ENCODE results near the gene OSGEP.

Gene OSGEP

DNA sequence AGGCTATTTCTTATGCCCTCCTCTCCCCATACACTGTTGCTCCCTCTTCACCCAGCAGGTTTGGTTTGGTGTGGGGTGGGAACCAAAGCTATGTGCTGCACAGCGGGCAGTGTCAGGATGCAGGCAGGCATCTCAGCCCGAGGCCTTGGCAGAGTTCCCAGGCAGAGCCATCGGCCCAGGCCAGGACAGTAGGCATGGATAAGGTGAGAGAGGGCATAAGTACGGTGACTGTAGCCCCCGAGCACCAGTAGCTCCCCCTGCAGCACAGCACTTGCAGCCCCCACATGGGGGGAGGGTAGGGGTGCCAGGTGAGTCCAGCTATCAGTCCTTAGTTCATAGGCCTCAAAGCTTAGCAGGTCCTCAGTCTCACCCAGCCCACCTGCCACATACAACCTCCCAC lies 25.8 kb downstream of the OSGEP start:
- no peak for DNase-seq

DNA sequence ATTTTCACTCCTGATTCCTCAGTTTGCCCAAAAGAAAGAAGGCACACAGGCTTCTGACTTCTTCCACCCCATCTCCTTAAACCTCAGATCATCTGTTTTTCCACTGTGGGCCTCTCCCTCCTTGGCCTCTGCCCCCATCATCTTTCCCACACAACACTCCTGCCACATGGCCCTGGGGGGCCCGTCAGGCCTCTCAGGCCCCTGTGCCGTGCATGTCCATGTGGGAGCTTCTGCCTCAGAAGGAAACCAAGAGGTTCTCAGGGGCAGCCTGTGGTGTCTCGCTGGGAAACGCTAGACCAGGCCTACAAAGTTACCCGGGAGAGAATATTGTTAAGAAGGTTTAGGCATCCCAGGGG lies 26.6 kb downstream of the OSGEP start:
- no peak for DNase-seq

DNA sequence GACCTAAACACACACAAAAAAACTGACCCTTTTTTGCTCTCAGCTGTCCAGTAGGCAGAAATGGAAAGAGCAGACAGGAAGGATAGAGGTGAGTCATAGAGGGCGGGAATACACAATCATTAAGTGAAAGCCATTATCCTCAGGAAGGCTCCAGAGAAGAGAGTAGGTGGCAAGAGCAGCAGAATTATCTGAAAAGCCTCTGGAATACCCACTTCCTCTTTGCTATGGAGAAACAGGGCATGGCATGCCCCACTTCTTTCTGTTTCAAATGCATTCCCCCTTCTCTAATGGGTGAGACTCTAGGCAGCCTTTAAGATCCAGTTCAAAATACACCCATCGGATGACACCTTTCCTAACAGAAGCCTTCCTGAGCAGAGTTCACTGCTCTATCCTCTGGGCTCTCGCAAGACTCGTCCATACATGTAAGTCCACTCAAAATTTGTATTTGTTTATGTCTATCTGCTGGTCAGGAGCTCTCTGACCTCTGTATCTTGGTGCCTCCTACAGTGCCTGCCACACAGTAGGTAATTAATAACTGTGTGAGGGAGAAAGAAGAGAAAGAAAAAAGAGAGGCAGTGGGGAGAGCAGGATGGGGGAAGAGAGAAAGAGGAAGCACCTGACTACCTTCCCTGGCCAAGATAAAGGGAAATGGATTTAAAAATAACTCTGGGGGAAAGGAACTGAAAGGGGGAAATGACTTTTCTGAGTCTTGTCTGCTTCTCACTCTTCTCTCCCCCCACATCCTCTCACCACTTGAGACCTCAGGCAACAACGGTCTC lies 27.2 kb downstream of the OSGEP start:
- no peak for DNase-seq

DNA sequence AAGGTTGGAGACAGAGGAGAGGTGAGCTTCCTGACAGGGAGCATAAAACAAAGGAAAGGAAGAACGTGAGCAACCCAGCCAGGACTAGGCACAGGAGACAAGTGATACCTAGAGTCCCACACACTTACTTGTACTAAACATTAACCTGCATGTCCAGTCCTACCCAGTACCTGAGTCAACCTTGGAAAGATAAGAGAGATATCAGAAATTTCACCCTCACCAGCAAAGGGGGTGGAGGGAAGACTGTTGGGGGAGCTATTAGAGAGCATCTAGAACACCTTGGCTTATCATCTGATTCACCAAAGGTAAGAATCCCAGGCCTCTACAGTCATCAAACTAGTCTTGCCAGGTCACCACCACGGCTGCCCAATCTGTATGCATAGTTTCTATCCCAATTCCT lies 29.8 kb downstream of the OSGEP start:
- DNase-seq: no peak

DNA sequence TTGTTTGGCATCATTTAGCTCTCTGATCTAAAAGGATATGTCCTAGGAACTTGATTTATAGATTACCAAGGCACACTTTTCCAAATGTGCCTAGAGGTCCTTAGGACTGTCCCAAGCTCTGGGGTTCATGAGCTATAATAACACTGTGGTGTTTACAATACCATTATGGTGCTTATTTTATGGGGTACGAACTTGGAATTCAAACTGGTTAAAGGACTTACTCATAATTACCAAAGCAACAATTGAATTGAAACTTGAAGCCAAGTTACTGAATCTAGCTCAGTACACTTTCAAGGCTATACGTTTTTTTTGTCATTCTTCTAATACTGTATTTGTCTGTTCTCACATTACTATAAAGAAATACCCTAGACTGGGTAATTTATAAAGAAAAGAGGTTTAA lies 31.7 kb downstream of the OSGEP start:
- no peak for DNase-seq

DNA sequence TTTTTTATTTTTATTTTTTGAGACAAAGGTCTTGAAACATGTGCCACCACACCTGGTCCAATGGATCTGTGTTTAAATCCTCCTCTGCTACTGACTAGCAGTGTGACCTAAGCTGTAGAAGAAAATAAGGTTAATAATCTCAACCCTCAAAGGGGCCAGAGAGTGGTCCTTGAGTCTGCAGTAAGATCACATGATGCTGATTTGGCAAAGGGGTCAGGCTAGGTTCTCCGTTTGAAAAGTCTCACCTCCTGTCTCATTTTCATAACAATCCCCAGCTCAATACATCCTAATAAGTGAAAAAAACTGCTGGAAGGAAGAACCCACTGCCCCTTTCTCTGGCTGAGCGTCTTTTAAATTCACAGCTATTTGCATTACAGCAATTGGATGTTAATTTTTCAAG lies 33.3 kb downstream of the OSGEP start:
- DNase-seq: no peak

DNA sequence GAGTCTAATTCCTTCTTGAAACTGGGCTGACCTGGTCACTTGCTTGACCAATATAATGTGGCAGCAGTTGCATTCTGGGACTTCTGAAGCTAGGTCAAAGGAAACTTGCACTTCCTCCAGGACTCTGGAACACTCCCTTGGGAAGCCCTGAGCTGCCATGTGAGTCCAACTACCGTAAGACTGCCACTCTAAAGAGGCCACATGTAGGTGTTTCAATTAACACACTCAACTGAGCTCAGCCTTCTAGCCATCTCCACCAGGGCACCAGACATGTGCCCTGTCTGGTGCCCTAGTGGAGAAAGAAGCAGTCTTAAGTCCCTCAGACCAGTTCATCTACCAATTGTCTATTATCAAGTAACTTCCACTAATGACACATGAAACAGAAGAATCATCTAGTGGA lies 35.2 kb downstream of the OSGEP start:
- no peak for DNase-seq

DNA sequence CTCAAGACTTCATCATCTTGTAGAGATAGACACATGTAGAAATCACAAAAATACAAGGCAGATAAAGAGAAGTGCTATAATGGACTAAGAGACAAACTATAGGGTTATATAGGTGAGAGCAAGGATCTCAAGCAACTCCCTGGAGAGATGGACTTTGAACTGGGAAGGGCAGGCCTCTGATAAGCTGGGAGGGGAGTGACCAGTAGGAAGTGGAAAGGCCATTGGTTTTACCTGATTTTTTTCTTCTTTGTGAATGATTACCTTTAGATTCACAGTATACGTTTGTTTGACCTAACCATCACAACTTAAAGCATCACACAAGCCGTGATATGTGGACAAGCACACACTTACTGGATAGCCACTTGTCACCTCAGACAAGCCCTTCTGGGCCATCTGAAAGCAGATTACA lies 36.1 kb downstream of the OSGEP start:
- no peak for DNase-seq

DNA sequence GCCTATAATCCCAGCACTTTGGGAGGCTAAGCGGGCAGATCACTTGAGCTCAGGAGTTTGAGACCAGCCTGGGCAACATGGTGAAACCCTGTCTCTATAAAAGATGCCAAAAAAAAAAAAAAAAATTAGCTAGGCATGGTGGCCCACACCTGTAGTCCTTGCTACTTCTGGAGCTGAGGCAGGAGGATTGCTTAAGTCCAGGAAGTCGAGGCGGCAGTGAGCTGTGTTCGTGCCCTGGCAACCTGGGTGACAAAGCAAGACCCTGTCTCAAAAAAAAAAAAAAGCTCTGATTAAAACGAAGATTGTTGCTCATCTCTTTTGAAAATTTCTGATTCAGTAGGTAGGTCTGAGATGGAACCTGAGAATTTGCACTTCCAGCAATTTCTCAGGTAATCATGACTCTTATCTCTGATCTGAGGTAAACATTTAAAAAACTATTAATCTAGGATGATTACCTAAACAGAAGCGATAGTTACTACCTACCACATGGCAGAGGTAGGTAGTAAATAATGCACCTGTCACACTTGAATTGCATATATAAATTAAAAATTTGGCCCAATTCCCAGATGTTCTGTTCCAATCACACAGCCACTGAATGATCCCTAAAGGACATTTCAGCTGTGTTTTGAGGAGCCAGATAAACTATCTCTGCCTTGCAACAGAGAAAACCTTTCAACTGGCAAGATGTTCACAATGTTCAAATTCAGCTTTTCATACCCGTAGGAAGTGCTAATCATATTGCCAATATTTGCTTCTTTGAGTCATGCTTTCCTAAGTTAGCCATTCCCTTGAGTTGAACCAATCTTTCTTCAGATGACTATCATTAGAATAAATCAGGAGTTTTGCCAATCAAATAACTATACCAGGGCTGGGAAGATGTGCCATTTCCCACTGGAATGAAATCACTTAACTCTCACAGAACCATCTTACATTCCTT lies 37.1 kb downstream of the OSGEP start:
- DNase-seq: no peak

DNA sequence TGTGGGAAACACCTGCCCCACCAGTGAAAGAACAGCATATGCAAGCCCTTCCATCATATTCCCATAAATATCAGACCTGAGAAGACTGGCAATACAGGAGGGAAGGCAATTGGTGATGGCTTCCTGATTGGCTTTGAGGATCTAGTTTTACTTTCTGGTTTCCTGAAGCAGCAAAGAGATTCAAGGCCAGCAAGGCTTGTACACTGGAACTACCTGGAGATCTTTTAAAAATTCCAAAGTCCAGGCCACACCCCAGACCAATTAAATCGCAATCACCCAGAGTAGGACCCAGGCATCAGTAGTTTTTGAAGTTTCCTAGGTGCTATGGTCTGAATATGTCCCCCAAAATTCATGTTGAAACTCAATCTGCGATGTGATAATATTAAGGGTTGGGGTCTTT lies 38.4 kb downstream of the OSGEP start:
- no peak for DNase-seq

DNA sequence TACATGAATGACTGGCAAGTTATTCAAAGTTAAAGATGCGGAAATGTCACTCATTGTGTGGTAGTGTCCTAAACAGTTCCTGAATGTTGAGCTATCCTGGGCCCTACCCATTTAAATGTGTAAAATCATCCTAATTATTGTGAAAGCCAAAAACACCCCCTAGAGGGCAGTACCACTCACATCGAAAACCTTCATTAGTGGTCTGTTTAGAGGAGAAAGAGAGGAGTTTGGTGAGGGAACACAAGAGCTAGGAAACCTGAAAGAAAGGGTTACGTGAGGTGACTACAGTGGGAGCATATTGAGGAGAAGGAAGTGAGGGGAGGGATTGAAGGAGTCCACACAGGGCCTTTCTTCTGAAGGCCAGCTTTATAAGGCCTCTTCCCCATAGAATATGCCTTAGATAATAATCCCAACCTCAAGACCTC lies 38.8 kb downstream of the OSGEP start:
- DNase-seq: no peak

DNA sequence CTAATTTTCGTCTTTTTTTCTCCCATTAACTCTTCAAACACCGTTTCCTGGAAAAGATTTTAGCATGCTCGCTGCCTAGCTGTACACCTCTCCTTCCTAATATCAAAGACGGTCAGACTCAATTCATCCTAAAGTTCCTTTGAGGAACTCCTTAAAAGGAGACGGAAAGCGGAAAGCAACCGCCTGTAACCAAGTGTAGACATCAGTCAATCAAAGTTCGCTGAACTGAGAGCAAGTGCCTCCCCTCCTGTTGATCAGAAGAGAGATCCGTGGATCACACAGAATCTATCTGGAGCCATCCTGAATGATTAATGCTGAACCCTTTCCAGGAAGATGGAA lies 40.9 kb downstream of the OSGEP start:
- DNase-seq: no peak

DNA sequence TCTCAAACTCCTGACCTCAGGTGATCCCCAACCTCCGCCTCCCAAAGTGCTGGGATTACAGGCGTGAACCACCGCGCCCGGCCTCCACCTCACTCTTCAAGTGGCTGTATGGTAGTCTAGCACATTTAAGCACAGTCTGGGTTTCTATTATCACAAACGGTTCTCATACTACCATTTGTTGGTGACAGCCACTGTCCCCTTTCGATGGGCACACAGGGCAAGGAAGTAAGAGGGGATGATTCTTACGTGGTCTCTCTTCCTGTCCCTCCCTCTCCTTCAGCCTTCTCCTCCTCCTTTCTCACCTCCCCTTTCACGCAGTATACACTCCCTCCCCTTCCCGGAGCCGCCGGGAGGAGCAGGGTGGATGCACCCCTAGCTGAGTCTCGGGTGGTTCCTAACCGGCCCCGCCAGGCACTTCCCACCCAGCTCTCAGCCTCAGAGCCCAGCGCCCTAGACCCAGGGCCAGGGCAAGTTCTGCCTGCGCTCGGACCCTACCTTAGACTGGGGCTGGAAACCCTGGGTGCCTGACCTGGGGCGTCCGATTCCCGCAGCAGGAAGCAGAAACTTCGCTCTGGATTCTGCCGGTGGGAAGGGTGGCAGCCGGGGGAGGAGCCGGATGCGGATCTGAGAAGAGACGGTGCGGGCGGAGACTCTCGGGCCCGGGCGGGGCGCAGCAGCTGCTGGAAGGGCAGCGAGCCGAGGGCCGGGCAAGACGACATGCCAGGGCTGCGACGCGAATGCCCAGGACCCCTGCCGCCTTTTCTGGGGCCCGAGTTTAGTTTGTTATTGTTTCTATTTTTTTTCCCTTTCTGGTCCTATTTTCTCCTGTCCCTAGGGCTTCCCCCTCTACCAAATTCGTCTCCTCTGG lies 41.5 kb downstream of the OSGEP start, which contains the start of gene TEP1:
TSS of gene TEP1 (minus strand) at position 626 of the 868 bp plus-strand sequence. CDS start 5,062 bp downstream, outside the sequence.
- DNase-seq: peak; percentile 92

DNA sequence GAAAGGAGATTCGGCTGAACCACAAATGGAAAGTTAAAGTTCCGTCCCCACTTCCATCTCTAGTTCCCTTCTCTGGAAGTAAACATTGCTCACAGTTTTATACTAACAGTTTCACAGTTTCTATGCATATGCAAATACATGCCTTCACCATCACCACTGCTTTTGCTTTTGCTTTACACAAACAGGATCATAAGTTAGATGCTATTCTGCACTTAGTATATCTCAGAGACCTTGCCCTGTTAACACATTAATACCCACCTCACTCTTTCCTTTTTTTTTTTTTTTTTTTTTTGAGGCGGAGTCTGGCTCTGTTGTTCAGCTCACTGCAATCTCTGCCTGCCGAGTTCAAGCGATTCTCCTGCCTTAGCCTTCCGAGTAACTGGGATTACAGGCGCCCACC lies 42.2 kb downstream of the OSGEP start:
- DNase-seq: no peak

DNA sequence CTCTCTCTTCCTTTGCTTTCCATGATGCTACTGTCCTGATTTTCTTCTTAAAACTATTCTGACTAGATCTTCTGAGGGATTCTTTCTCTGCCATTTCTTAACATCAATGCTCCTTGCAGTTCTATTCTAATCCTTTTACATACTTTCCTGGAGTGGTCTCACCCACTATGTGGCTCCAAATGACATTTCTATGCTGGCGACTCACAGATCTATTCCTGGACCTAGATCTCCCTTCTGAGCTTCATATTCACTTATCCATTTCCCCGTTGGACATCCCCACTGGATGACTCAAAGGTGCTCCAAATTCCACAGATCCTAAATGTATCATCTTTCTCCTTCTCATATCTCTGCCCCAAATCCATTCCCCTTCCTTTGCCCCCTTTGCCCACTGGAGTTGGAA lies 45.4 kb downstream of the OSGEP start:
- no peak for DNase-seq

DNA sequence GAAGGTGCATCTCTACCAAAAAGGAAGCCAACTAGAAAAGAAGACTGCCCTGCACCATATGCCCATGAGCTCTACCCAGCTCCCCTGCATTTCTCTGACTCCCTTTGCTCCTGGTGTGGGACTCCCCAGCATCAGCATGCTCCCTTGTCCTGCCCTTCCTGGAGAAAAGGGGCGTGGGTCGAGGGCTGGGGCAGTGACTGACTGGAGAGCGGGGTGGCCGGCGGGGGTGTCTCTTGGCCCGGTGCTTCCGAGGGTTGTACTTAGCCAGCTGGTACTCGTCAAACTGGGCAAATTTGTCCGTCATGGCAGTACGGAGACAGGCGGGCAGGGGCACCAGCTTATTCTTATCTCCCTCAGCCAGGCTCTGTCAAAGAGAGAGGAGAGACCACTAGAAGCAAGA lies 51.1 kb downstream of the OSGEP start:
- no peak for DNase-seq

DNA sequence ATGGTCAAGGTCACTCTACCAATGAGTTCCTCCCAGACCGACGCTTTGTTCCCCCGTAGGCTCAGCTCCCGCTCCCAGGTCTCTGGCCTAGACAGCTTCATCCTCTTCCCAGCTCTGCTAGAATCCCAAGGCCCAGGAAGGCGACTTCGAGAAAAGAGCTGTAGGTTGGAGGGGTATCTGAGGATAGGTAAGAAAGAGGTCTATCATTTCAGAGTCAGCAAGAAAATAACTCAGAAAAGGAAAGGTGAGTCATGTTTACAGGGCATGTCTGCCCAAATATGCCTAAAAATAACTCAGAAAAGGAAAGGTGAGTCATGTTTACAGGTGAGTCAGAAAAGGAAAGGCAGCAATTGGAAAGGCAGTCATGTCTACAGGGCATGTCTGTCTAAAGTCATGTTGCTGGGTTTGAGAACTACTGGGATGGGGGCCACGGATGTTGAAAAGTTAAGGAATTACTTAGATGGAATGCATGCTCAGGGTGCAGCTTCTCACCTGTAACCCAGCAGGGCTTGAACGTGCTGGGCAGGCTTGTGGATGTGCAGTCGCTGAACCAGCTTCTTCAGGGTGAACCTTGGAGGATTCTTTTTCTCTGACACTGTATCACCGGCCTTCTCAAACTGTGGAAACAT lies 53.5 kb downstream of the OSGEP start:
- DNase-seq: no peak

DNA sequence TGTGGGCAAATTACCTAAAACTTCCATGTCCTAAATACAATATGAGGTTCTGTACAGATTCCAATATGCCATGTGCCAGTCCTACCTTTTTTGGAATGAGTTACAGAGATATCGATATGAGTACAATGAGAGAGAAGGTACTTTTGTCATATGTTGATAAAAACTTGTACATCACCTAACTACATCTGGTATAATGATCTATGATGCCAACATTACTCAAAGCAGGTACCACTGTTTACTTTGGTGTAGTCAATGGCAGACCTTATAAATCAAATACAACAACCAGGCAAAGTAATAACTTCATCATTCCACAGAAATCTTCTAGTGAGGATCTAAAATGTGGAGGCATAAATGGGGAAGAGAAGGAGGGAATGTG lies 54.0 kb downstream of the OSGEP start:
- no peak for DNase-seq

DNA sequence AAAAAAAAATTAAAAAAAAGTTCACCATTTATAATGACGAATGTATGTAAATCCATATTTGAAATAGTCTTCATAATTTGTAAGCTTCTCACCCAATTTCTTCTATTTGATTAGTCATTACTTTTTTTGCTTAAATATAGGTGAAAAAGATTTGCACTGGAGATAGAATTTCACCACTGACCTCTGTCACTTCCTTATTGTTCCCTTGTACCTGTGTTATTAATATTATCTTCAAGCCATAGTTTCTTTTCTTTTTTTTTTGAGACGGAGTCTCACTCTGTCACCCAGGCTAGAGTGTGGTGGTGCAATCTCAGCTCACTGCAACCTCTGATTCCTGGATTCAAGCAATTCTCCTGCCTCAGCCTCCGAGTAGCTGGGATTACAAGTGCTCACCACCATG lies 57.1 kb downstream of the OSGEP start:
- no peak for DNase-seq

All from right hindlimb (tissue), 1 donor.